BLaER1 treated with 17β-estradiol and CSF1 and Interleukin-3, amounts not matched to agents 10 nM and 100 nM (cell line): ENCODE results near the gene PHOX2A.
A peak's percentile ranks its signal among the peaks of the same experiment; 100 is the strongest.

Experiments used
- H3K27ac ChIP-seq, 11 experiments: shearing (Covaris generic); formaldehyde crosslinking; 2 replicates each; pipeline ENCODE4 v1.8.1; 2022
- H3K27me3 ChIP-seq, 11 experiments: shearing (Covaris generic); formaldehyde crosslinking; 2 replicates each; pipeline ENCODE4 v1.8.1; 2022
- H3K36me3 ChIP-seq, 11 experiments: shearing (Covaris generic); formaldehyde crosslinking; 2 replicates each; pipeline ENCODE4 v1.8.1; 2022
- H3K4me1 ChIP-seq, 10 experiments: shearing (Covaris generic); formaldehyde crosslinking; 2 replicates each; pipeline ENCODE4 v1.8.1; 2022
- H3K4me2 ChIP-seq, 11 experiments: shearing (Covaris generic); formaldehyde crosslinking; 2 replicates each; pipeline ENCODE4 v1.8.1; 2022
- H3K4me3 ChIP-seq, 10 experiments: shearing (Covaris generic); formaldehyde crosslinking; 2 replicates each; pipeline ENCODE4 v1.8.1; 2022
- H3K9ac ChIP-seq, 11 experiments: shearing (Covaris generic); formaldehyde crosslinking; 2 replicates each; pipeline ENCODE4 v1.8.1; 2022
- H3K9me3 ChIP-seq, 11 experiments: shearing (Covaris generic); formaldehyde crosslinking; replicated peaks in 1 of 11; 2 replicates each; pipeline ENCODE4 v1.8.1; 2022
- H4K20me1 ChIP-seq, 11 experiments: shearing (Covaris generic); formaldehyde crosslinking; 2 replicates each; pipeline ENCODE4 v1.8.1; 2022
- Cebpa-rat ChIP-seq, 11 experiments: shearing (Covaris generic); IDR thresholded peaks; 2 replicates each; pipeline ENCODE4 v1.8.1; 2022

The PHOX2A gene

DNA sequence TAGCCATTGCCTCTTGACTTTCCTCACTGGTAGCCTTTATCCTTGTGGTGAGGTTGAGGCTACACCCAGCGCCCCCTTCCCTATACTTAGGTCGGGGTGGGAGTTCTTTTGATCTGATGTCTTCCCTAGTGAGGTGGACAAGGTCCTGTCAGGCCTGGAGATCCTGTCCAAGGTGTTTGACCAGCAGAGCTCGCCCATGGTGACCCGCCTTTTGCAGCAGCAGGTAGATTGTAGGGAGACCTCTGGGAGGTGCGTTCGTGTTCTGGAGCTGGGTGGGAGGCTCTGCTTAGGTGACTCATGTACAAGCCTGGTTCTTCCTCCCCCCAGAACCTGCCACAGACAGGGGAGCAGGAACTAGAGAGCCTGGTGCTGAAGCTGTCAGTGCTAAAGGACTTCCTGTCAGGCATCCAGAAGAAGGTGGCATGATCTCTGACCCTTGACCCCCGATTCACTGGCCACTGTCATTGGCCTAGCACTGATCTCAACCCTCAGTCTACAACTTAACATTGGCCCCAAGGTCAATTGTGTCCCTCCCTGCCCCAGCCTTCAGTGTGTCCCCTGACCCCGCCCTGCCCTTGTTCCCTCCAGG is 14.5 kb downstream of the PHOX2A start:
- H3K36me3 ChIP-seq: peaks cover 76 to 86% (median 82%) of the 10 kb centered on the region in 11 experiments

DNA sequence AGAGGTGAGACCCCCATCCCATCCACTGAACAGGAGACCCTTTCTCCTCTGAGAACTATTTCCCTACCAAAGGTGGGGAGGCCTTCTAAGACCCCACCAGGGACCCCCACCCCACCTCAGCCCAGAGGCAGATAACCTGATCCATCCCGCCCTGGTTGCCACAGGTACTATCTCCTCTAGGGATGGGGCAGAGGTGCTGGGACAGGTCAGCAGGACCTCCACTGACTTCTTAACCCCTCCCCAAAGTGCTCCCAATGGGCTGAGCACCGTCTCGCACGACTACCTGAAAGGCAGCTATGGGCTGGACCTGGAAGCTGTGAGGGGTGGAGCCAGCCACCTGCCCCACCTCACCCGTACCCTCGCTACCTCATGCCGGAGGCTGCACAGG is 15.1 kb downstream of the PHOX2A start:
- no peak overlapping the region for H3K4me3 ChIP-seq
- H3K4me2 ChIP-seq: no peak overlapping the region
- no peak overlapping the region for H3K27ac ChIP-seq
- H3K9ac ChIP-seq: peak overlapping the region in 2 of 11 experiments; percentile 34 to 42; a peak in 2 of 22 replicates
- H4K20me1 ChIP-seq: peaks cover 54 to 88% (median 80%) of the 10 kb centered on the region in 11 experiments
- H3K27me3 ChIP-seq: no peaks in the 10 kb centered on the region
- peaks cover 70 to 80% (median 76%) of the 10 kb centered on the region in 11 experiments for H3K36me3 ChIP-seq
- no peaks in the 10 kb centered on the region for H3K9me3 ChIP-seq
- H3K4me1 ChIP-seq: peaks cover 43 to 86% (median 51%) of the 10 kb centered on the region in 10 experiments
- TF ChIP-seq Cebpa-rat (IDR thresholded peaks at IDR 0.05): no peak

More for the DNA sequence above, 14.5 kb downstream of the PHOX2A start:
- H3K27me3 ChIP-seq: no peaks in the 10 kb centered on the region
- H3K4me1 ChIP-seq: peaks cover 49 to 92% (median 57%) of the 10 kb centered on the region in 10 experiments
- H3K27ac ChIP-seq: no peak overlapping the region
- peaks cover 60 to 94% (median 86%) of the 10 kb centered on the region in 11 experiments for H4K20me1 ChIP-seq
- no peak for TF ChIP-seq Cebpa-rat (IDR thresholded peaks at IDR 0.05)
- H3K9ac ChIP-seq: peak overlapping the region in 2 of 11 experiments; percentile 8 to 42; a peak in 1 of 22 replicates
- no peak overlapping the region for H3K4me2 ChIP-seq
- no peak overlapping the region for H3K4me3 ChIP-seq
- no peaks in the 10 kb centered on the region for H3K9me3 ChIP-seq

DNA sequence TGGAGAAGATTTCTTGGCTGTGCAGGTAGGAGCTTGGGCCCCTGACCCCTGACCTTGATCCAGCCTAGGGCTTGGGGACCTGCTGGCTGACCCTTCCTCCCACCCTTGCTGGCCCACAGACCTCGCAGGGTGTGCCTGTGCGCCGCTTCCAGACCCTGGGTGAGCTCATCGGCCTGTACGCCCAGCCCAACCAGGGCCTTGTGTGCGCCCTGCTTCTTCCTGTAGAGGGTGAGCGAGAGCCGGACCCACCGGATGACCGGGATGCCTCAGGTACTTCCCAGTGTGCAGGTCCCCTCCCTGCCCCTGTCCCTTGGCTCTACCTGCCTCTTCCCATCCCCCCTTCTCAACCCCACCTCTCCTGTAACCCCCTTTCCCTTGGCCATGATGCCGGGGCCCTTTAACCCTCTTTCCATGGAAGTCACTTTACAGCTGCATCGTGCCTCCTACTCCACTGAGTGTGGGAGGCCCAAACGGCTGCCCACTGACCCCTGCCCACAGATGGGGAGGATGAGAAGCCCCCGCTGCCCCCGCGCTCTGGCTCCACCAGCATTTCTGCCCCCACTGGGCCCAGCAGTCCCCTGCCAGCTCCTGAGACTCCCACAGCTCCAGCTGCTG is 15.6 kb downstream of the PHOX2A start:
- no peak for TF ChIP-seq Cebpa-rat (IDR thresholded peaks at IDR 0.05)
- Histone ChIP-seq H3K9me3 (no peaks in the 10 kb centered on the region), H3K4me2 (no peak overlapping the region; a peak in 2 of 22 replicates), H3K27ac (0 out of 22 replicates have a peak overlapping the region, but pooled peaks of 1 of the 11 experiments have one; percentile 9), H3K4me1 (peaks cover 38 to 81% (median 46%) of the 10 kb centered on the region in 10 experiments), H3K27me3 (no peaks in the 10 kb centered on the region), H4K20me1 (peaks cover 49 to 83% (median 75%) of the 10 kb centered on the region in 11 experiments), H3K9ac (peak overlapping the region in 3 of 11 experiments; percentile 8 to 42 (median 34); a peak in 1 of 22 replicates), H3K36me3 (peaks cover 65 to 75% (median 71%) of the 10 kb centered on the region in 11 experiments), H3K4me3 (no peak overlapping the region)

DNA sequence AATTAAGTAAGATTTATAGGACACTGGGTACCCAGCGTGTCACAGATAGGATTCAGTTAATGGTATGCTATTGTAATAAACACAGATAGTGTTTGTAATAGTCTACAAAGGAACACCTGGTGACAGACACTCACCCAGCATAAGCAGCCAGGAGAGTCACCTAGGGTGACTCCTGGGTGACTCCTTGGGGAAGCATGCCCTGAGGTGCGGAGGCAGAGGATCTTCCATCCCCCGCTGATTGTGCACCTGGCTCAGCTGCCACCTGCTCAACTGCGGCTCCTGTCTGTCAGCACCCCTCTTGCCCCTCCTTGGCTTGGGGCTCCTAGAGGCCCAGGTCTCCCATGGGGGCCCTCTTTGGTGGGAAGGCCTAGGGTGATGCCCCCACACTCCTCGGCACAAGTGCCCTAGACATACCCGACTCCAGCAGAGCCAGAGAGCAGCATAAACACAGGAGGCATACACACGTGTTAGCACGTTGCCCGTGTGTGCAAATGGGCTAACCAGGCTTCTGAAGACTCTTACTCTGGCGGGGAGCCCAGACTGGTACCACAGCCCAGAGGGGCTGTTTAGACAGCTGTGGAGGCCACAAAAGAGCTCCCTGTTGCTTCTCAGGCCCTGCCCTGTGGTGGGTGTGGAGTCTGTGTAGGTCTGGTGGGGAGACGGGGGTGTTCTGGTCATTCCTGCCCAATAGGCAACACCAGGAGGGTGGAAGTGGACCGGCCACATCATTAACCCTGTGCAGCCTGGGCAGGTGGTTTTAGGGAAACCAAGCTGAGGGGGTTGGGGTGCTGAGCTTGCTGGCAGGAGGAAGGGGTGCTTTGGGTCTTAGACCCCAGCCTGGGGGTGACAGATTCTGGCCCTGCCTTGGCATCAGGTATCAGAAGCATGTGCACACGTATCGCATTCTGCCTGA is 16.4 kb downstream of the PHOX2A start:
- Histone ChIP-seq H3K4me3 (no peak overlapping the region), H3K27ac (0 out of 22 replicates have a peak overlapping the region, but pooled peaks of 1 of the 11 experiments have one; percentile 9), H3K4me2 (peak overlapping the region in 10 of 11 experiments; percentile 13 to 99 (median 96); a peak in 11 of 22 replicates), H3K4me1 (peaks cover 33 to 77% (median 42%) of the 10 kb centered on the region in 10 experiments), H3K9ac (peak overlapping the region in 9 of 11 experiments; percentile 5 to 97 (median 93); a peak in 8 of 22 replicates), H3K27me3 (no peaks in the 10 kb centered on the region), H3K9me3 (no peaks in the 10 kb centered on the region), H3K36me3 (peaks cover 57 to 67% (median 63%) of the 10 kb centered on the region in 11 experiments), H4K20me1 (peaks cover 45 to 76% (median 68%) of the 10 kb centered on the region in 11 experiments)
- TF ChIP-seq Cebpa-rat (IDR thresholded peaks at IDR 0.05): no peak

DNA sequence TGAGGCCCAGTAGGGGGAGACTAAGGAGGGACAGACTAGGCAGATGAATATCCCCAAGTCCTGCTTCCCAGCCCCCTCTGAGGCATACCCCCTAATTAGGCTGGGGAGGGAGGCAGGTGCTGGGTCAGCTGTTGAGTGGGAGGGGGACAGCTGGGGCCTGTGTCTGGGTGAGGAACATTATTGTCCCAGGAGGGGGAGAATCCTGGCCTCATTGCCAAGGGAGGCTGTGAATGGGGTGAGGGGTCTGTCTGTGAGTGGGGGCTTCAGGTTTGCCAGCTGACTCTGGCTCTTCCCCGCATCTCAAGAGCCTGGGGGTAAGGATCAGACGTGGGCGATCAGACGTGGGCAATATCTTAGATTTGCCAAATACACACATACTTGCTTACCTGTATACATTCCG is 17.3 kb downstream of the PHOX2A start:
- TF ChIP-seq Cebpa-rat (IDR thresholded peaks at IDR 0.05): no peak
- Histone ChIP-seq H3K4me3 (peak overlapping the region in 7 of 10 experiments; percentile 84 to 93 (median 88); a peak in 6 of 20 replicates), H3K4me1 (peaks cover 34 to 77% (median 45%) of the 10 kb centered on the region in 10 experiments), H3K36me3 (peaks cover 49 to 58% (median 55%) of the 10 kb centered on the region in 11 experiments), H3K27me3 (no peaks in the 10 kb centered on the region), H3K27ac (peak overlapping the region in 5 of 11 experiments; percentile 2 to 95 (median 93); a peak in 3 of 22 replicates), H3K4me2 (peak overlapping the region; percentile 74 to 99 (median 97)), H4K20me1 (peaks cover 45 to 67% (median 63%) of the 10 kb centered on the region in 11 experiments), H3K9ac (peak overlapping the region; percentile 93 to 97 (median 95); a peak in 17 of 22 replicates), H3K9me3 (no peaks in the 10 kb centered on the region)

DNA sequence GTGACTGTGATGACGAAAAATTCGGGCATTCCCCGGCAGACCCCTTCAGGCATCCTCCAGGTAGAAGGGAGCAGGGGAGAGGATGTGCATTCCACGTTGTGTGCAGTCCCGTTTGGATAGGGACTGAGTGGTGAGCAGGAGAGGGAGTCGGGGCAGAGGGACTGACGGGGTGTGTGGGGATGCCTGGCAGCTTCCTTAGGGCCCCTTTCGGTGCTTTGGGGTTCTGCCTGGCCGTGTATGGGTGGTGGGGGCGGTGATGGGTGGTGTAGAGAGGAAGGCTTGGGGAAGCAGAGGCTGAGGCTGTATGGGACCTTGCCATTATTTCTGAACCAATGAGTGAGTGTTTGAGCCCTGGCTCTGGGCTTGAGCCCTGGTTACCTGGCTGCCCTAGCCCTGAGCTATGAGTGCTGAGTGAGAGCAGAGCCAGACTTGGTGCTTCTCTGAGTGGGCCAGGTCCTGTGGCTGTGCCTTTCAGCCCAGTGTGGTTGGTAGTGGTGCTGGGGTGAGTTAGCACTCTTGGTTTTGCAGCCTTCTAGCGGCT is 18.5 kb downstream of the PHOX2A start:
- H3K4me2 ChIP-seq: peak overlapping the region; percentile 74 to 99 (median 97)
- no peaks in the 10 kb centered on the region for H3K9me3 ChIP-seq
- peaks cover 37 to 46% (median 43%) of the 10 kb centered on the region in 11 experiments for H3K36me3 ChIP-seq
- peaks cover 35 to 55% (median 51%) of the 10 kb centered on the region in 11 experiments for H4K20me1 ChIP-seq
- peak overlapping the region; percentile 84 to 94 (median 89) for H3K4me3 ChIP-seq
- peaks cover 45 to 77% (median 53%) of the 10 kb centered on the region in 10 experiments for H3K4me1 ChIP-seq
- H3K27ac ChIP-seq: peak overlapping the region; percentile 83 to 95 (median 93); a peak in 21 of 22 replicates
- TF ChIP-seq Cebpa-rat (IDR thresholded peaks at IDR 0.05): no peak
- peak overlapping the region; percentile 93 to 97 (median 95) for H3K9ac ChIP-seq
- H3K27me3 ChIP-seq: no peaks in the 10 kb centered on the region

DNA sequence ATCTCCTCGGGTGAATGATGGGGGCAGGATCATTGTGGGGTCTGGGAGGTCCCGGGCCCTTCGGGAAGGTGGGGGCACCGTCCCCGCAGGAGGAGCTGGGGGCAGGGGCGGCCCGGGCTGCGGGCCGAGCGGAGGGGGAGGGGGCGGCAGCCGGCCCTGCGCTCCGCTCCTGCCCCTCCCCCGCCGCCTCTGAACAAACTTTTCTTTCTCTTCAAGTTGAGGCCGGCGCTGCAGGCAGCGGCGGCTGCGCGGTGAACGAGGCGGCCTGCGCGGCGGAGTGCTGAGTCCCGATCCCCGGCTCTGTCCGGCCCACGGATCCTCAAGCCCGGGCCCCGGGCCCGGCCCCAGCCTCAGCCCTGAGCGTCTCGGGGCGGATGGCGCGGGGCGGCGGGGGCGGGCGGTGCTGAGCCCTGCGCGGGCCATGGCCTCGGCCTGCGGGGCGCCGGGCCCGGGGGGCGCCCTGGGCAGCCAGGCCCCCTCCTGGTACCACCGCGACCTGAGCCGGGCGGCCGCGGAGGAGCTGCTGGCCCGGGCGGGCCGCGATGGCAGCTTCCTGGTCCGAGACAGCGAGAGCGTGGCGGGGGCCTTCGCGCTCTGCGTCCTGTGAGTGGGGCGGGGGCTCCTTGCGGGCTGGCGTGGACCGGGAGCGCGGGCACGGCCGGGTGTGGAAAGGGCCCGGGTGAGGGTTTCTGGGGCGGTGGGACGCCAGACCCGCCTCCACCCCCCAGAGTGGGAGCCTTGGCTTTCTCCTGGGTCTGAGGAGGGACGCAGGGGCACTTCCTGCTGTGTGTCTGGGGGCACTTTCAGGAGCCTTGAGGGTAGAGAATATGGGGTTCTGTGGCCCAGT is 19.2 kb downstream of the PHOX2A start, which contains the start of gene INPPL1:
Gene INPPL1, plus strand, starts transcription at position 204 of the 847 bp plus-strand sequence. Its CDS starts 218 bp downstream, at position 422.
- Histone ChIP-seq H3K36me3 (peaks cover 30 to 39% (median 36%) of the 10 kb centered on the region in 11 experiments), H3K27ac (peak within 1 kb of the TSS; percentile 83 to 95 (median 93)), H3K4me2 (peak within 1 kb of the TSS; percentile 74 to 99 (median 97)), H3K4me1 (peaks cover 49 to 77% (median 59%) of the 10 kb centered on the region in 10 experiments), H3K4me3 (peak within 1 kb of the TSS; percentile 84 to 94 (median 89)), H3K27me3 (no peaks in the 10 kb centered on the region), H3K9ac (peak within 1 kb of the TSS; percentile 93 to 97 (median 95)), H3K9me3 (no peaks in the 10 kb centered on the region), H4K20me1 (peaks cover 35 to 48% (median 44%) of the 10 kb centered on the region in 11 experiments)
- no peak for TF ChIP-seq Cebpa-rat (IDR thresholded peaks at IDR 0.05)
